OCI-LY1 (cell line): ENCODE results near the gene CMTM4.

Experiments used
- CTCF ChIP-seq: fragments of 200-600 bp; sonication (generic), shearing (Covaris generic); IDR thresholded peaks from 2 replicates; pipeline ENCODE4 v1.5.1; 2017; ENCODE audit warnings: mild to moderate bottlenecking, antibody characterized with exemption, low read length, moderate library complexity, mixed read lengths
- EZH2 ChIP-seq: fragments of 200-600 bp; sonication (generic), shearing (Covaris generic); IDR thresholded peaks from 2 replicates; pipeline ENCODE4 v1.8.0; 2017; ENCODE audit warnings: borderline replicate concordance, mixed run types, mild to moderate bottlenecking, antibody characterized with exemption, low read length, moderate library complexity, mixed read lengths

GRCh38 chr16:66566051-66566901 is 130.3 kb downstream of the CMTM4 start, which contains the start of gene CMTM1:
- TF ChIP-seq CTCF, result no peak
- no peak for TF ChIP-seq EZH2
